Inflammatory macrophage (primary cell): ENCODE data around the gene HYAL2.
"Not testable (repeated sequence)": the region's sequence is repeated elsewhere in the genome, so short reads cannot be mapped to it uniquely, and the experiment has no call there.

Experiments used
- DNase-seq, 2 donors: peaks; one replicate each; pipeline ENCODE4 v3.0.0-alpha.2; 2020 to 2022

The HYAL2 gene

DNA sequence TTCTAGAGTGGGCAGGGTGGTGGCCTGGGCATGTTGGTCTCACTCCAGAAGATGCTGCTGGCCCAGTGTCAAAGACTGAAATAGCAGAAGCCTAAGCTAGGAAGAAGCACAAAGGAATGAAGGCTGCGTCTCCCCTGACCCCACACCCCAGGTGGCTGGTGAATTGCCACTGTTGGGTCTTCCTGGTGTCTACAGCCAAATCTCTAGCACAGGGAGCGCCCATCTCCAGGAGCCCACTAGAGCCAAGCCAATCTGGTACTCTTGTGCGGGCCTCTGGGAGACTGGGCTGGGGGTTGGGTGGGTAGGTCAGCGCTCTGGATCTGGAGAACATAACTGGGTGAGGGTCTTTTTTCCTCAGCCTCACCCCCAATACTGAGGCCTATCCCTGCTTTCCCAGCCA, 4.6 kb upstream of the HYAL2 start:
- DNase-seq: no peak

DNA sequence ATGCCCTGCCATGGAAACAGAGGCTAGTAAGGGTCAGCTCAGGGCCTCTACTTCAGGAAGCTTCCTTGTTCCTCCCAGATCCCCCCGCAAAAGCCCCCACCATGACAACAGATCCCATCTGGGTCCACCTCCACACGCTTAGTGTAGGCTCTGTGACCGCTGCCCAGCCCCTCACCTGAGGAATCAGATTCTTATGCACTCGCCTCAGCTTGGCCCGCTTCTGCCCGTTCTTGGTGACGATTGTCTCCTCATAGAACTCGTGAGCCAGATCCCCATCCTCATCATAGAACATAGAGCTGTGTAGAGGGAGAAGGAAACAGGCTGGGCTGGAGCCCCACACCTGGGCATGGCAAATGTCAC, 3.6 kb upstream of the HYAL2 start:
- no peak for DNase-seq

DNA sequence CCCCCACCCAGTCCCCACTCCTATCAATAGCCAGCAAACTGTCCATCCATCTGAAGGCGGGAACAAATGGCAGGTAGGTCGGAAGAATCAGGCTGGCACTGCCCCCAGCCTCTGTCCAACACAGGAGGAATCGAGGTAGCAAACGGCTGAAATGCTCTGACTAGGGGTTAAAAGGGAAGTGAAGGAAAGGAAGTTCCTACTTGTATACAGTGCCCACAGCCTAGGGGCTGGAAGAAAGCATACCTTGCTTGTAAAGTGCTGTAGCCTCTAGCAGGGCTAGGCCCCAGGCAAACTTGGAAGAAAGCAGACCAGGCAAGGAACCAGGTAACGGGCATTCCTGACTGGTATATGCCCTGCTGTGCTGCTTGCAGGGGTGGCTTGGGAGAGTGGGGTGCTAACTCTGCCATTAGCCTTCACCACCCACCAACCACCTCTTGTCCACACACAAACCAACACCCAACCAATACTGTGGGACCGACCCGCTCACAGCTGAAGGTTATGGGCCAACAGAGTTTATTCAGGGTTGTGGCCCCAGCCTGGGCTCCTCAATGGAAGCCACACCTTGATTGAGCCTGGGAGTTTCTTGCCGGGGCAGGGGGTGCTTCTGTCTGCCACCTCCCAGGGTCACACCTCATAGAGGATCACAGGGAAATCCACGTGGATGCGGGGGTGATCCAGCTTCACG, 3.1 kb upstream of the HYAL2 start:
- DNase-seq: no peak

DNA sequence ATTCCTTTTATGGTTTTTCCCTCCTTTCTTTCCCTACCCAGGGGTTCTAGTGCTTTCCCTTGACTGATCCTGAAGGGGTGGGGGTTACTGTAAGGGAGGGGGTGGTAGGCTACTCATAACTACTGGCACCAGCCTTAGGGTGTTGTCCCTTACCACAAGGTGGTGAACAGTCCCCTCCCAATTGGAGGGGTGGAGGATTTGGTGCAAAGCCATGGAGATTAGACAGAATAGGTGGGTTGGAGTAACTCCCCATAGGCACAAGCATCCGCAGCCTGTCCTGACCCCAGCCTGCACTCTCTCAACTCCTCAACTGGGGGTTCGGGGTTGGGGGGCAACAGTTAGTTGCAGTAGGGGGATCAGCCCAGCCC, 2.6 kb upstream of the HYAL2 start:
- DNase-seq: no peak

DNA sequence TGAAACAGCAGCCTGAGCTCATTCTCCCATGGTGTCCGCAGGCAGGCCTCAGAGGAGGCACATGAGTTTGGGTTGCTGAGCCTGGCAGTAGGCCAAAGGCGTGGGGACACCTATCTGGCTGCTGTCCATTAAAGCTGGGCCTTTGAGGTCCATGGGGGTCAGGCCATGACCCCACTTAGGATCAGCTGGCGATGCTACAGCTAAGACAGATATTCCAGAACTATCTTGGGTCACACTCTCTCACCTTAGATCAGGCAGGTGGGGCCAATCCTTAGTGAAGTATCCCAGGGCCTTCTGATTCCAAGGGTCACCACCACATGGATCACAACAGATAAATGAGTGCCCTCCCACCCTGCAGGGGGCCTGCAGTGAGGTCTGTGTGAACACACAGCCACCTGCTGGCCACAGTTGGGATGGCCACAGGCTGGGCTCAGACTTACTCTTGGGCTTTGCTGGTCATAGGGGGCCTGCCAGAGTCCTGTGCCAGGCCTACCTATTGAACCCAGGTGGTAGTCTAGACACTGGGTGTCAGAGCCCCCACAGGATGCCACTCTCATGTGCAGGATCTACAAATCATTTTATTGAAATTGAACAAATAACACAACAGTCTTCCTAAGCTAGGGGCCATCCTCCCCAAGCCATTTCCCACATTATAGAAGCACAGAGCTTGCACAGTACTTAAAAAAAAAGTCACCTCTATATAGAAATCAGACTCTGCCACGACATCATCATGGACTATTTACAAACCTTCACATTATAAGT, 2.0 kb upstream of the HYAL2 start:
- peak; percentile 60 to 63 for DNase-seq

DNA sequence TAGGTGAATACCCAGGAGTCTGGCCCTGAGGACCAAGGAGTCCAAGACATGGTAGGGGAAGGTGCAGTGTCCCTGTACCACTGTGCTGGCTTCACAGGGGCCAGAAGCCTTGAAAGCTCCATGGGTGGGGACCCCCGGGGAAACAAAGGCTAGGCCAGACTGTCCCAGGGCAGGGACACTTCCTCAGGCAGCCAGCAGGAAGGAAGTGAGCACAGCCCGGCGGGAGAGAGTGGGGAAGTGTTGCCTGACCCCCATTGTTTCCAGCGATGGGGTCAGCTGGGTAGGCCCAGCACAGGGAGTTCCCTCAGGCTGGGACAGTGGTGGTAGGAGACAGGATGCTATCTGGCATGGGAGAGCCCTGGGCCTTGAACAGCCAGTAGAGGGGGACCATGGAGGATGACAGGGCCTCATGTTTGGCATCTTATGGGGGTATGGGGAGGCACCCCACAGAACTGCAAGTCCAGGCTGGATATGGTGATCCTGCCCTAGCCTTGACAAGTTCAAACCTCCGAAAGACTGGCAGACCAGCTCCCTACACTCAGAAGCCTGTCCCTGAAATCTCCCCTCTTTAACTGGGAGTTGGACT, 1.2 kb upstream of the HYAL2 start:
- DNase-seq: peak in 1 of 2 donors; percentile 21

DNA sequence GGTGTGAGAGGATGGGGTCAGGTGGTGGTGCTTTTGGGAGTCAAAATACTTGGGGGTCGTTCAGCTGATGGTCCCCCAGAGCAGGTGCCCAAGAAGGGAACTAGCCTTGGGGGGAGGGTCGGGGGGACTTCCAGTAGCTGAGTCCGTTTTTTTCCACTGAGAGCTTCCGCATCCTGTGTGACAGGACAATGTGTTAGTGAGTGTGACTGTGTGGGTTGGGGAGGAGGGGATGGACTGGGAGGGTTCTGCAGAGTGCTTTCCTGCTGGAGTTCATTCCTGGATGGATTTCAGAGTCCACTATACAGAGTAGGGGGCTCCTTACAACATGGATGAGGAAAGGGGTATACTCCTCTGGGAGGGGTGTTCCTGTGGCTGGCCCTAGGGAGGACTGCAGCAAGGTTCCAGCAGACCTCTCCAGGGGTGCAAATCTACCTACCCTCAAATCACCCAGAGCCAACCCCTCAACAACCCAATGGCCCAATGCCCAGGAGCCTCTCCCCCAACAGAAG, 601 bp upstream of the HYAL2 start:
- DNase-seq: peak; percentile 44 to 59

DNA sequence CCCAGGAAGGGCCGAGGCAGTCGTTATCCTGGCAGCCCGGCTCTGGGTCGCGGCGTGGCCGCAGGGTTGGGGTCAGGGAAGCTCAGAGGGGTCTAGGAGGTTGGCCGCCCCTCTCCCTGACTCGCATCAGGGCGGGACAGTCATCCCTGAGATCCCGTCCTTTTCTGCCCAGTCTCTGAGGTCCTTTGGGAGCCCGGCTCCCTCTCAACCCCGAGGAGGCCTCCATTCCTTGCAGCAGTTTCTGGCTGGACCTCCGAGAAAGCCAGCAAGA, 495 bp downstream of the HYAL2 start:
- DNase-seq: no peak

DNA sequence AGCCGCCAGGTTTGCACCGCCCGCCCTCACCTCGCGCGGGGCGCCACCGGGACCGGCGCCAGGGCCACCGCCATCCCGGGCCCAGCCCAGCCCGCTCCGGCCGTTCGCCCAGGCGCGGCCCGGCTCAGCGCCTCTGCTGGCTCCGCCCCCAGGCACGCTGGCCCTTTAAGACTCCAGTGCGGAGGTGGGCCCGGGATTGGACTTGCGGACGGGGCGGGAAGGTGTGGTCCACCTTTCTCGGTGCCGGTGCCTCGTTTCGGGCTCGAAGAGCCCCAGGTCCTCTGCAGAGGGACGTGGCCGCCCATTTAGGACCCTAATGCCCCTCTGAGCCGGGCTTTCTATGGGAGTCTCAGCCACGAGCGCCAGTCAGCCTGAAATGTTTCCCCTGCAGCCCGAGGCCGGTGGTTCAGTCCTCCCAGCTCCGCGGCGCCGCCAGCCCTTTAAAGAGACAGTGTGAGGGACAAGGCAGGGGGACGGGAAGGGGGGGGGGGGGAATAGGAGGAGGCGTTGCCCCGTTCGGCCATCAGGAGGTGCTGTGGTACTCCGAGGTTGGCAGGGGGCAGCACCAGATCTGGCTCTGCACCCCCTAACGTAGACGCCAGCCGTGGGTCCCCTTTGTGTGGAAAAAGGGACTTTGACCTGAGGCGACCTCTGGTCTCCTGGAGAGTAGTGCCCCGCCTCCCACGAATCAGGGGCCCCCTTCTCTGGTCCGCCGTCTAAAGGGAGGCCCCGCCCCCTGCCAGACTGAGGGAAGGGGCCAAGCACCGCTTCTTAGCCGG, 1.0 kb downstream of the HYAL2 start:
- peak; percentile 81 to 91 for DNase-seq

DNA sequence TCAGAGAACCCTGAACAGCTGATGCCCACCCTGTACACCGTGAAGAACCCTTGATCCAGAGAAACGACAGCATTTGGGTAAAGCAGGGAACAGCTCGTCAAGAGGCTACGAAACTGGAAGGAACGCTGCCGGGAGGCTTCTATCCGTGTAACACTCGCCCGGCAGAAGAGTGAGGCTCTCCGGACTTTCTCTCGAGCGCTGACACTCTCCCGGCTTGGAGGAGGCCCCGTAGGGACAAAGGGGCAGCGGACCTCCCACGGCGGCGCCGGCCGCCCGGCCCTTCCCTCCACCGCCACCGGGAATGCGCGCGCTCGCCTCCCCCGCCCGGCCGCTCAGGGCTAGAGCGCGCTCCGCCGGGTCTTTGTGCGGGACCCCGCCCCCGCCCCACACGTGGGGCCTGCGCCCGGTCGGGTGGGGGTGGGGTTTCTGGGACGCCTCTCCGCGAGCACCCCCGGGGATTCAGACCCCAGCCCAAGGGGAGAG, 1.7 kb downstream of the HYAL2 start:
- DNase-seq: peak; percentile 60 to 78

DNA sequence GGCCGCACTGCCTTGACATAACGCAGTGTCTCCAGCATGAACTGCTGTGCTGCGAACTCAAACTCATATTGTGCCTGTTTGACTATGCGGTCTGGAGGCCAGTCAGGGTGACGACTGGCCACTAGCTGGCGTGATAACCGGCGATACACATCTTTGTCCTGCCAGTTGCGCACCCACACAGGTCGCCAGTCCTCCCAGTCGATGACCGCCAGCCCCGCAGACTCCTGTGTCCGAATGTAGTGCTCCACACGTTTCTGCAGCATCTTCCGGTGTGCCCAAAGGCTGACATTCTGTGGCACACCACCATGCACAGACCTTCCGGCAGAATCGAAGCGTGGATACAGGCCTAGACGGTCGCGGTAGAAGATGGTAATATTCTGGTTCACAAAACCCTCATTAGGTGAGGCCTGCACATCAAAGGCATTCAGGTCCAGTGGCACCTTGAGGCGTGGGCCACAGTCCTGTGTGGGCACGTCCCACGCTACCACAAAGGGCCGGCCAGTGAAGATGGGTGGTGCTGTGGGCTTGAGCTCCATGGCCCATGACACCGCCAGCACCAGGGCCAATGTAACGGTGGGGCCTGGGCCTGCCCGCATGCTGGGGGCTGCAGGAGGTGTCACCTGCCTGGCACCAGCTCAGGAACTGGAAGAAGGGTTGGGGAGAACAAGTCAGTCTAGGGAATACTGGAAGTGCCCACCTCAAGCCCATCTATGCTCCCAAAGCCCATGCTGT, 2.5 kb downstream of the HYAL2 start:
- DNase-seq: no peak

DNA sequence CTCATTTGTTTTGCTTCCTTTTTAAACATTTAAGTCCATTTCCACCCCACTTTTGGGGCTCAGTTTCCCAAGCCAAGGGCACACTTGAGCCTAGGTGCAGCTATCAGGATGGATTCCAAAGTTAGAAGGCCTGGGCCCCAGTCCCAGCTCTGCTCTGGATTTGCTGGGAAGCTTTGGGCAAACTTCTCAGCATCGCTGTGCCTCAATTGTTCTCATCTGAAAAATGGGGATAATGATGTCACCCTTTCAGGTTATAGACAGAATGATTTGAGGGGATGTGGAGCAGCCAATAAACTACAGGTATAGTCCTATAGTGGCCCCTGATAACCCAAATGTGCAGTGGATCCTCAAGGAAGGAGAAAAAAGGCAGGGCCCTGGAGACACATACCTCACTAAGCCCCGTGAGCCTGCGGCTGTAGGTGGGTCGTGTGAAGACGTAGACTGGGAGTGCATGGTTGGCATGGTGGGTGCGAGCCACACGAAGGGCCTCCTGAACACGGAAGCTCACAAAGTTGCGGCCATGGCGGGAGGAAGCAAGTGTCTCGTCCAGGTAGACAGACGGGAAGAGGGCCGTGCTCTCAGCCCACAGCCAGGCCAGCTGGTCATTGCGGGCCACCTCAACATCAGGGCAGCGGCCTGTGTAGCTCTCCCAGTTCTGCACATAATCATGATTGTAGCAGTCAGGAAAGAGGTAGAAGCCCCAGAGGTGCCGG, 3.2 kb downstream of the HYAL2 start:
- DNase-seq: no peak

DNA sequence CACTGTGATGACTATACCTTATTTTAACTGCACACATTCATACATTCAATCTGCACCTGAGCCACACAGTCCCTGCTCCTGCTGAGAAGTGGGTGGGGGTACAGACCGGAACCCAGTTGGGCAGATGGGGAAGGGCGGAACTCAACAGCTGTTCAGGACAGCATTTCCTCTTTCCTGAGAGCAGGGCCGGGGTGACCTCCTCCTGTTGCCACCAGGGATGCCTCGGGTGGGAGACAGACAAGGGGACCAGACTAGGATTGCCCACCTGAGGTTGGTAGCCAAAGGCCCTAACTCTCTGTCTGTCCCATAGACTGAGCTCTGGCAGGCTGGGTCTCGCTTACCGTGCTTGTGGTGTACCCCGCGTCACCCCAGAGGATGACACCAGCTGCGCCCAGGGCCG, 3.9 kb downstream of the HYAL2 start:
- peak; percentile 31 to 36 for DNase-seq

DNA sequence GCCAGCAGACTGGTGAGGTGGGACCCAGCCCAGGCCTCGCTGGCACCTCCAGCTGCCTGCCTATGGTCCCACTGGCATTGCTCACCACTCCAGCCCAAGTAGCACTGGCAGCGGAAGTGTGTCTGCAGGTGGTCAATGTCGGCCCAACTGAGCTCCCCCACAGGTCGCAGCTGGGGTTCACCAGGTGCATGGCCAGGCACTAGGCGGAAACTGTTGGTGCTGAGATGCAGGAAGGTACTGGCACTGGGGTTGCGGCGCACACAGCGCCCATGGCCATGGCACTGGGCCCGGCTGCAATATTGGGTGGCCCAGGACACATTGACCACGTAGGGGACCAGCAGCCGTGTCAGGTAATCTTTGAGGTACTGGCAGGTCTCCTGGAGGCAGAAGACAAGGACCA, 4.4 kb downstream of the HYAL2 start:
- no peak for DNase-seq

DNA sequence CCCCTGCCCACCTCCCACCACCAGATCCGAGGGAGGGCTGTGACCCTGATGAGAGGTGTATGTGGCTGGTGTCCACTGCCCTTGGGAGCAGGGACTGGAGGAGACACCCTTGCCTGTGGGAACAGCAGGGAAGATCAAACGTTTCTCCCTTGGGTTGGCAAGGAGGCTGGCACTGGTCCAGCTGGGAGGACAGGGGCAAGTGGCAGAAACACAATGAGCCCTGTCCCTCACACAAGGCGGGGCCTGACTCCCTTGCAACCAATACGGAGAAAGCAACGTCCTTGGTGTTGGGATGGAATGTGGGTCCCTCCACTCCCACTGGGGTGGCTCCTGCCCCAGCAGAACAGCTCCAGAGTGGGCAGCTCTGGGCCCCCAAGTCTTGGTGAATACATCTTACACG, 5.2 kb downstream of the HYAL2 start:
- no peak for DNase-seq

DNA sequence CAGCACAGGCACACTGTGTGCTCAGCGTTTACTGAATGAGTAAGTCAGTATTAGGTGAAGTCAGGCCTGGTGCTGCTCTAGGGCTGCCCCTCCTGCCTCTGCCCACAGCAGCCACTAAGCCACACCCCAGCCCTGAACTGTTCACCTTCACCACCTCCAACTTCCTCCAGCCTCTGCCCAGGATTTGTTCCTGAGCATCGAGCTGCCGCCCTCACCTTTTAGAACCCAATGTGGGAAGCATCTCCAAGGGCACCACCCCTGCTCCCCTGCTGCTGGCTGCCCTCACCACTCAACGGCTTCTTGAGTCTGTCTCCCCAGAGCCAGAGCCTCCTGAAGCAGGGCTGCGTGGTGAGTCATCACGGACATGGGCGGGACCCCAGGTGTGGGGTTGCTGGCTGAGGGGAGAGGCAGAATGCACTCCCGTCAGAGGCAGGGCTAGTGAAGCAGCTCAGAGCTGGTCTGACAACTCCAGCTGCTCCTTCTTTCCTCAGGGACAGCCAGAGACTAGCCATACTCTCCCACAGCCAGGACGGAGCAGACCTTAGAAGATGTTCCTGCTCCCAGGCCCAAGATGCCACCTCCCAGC, 5.8 kb downstream of the HYAL2 start:
- no peak for DNase-seq

DNA sequence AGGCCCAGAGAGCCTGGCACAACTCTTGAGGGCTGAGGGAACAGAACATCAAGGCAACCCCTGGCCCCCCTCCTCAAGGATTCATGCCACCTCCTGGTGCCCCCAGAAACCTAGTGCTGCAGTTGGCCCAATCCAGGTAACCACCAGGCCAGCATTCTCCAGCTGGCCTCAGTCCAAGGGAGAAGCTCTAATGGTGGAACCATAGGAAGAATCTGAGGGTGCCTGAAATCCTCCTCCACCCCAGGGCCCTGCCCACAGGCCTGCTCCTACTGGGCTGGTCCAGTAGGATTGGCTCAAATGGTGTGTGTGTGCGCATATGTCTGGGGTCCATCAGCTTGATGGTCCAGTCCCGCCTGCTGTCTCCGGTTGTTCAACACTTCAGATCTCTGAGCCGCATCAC, 7.7 kb downstream of the HYAL2 start:
- DNase-seq: no peak

DNA sequence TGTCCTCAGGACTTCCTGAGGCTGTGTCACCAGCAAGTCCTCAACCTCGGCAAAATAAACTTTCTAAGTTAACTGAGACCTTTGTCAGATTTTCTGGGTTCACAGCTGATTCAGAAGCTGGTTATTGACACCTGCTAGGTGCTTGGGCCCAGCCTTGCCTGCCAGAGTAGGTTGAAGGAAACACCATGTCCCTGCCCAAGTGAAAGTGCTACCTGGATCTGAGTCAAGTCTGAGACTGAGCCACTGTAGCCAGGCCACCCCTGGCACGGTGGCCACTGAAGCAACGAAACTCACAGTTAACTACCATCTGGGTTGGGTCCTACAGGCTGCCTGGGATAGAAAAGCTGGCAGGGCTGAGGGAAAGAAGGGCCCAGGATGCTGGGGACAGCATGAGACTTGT, 8.2 kb downstream of the HYAL2 start:
- no peak for DNase-seq

DNA sequence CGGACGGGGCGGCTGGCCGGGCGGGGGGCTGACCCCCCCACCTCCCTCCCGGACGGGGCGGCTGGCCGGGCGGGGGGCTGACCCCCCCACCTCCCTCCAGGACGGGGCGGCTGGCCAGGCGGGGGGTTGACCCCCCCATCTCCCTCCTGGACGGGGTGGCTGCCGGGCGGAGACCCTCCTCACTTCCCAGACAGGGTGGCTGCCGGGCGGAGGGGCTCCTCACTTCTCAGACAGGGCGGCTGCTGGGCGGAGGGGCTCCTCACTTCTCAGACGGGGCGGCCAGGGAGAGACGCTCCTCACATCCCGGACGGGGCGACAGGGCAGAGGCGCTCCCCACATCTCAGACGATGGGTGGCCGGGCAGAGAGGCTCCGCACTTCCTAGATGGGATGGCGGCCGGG, 10.5 kb downstream of the HYAL2 start:
- DNase-seq: not testable (repeated sequence)

DNA sequence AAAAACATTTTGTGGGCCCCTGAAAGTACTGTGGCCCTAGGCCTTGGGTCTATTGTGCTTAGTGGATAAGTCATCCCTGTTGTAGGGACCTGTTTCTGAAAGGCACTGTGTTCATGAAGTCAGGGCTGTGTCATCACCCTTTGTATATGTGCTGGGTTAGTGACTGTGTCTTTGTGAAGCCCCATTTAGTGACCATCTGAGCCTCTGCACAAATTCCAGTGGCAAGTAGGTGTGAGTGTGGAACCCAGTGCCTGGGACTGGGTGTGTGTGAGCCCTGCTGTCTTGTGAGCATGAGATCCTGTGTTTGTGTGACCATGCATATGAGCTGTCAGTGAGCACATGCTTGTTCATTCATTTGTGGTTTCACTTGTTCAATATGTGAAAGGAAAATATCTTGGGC, 17.9 kb downstream of the HYAL2 start:
- no peak for DNase-seq

DNA sequence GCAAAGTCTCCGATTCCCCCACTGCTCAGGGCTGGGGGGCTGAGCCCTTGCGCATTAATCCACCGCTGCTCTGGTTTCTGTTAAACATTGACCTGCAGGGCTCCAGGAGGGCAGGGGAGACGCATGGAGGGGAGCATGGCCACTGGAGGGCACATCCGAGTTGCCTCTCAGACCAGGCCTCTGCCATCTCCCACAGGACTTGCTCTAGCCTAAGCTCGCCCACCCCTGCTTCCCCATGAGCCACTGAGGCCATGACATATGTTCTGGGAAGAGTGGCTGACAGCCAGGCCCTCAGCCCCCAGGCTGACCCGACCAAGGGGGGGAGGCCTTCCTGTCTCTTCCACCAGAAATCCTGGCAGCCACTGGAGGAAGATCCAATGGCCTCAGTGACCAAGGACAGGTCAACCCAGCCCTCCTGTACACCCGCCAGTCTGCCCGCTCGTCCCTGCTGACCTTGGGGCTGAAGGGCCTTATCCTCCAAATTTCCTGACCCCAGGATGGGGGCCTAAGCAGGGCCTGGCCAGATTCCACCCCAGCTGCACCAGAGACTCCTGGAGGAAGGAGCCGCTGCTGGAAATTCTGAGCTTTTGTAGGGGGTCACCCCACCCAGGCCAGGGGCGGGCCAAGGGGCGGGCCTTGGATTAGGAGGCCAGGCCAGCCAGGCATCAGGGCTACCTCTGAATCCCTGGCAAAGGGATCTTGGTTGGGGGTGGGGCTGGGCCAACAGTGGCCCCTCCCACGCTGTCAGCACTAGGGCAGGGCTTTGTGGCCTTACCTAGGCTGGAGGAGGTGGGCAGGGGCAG, 19.3 kb downstream of the HYAL2 start, which contains the start of gene HYAL1:
TSS of gene HYAL1 (minus strand) at position 562 of the 803 bp plus-strand sequence. CDS start 618 bp downstream, outside the sequence.
- DNase-seq: no peak
